ENCODE data around the gene STK33. TPM values are rescaled to one million over a fixed set of nuclear protein-coding genes. Genes with fewer than 3 reads are reported as not detected.

The STK33 gene
- total RNA-seq, 2 experiments from 2014 or later: not detected

GRCh38 chr11:8370812-8371515, 223.1 kb downstream of the STK33 start:
- TF ChIP-seq CTCF (IDR thresholded peaks at IDR 0.05): no peak
- H3K36me3 Mint-ChIP-seq (ENCODE audit: low read depth): no peaks in the 10 kb centered on the region
- CTCF ChIA-PET: no interaction called here

DNA sequence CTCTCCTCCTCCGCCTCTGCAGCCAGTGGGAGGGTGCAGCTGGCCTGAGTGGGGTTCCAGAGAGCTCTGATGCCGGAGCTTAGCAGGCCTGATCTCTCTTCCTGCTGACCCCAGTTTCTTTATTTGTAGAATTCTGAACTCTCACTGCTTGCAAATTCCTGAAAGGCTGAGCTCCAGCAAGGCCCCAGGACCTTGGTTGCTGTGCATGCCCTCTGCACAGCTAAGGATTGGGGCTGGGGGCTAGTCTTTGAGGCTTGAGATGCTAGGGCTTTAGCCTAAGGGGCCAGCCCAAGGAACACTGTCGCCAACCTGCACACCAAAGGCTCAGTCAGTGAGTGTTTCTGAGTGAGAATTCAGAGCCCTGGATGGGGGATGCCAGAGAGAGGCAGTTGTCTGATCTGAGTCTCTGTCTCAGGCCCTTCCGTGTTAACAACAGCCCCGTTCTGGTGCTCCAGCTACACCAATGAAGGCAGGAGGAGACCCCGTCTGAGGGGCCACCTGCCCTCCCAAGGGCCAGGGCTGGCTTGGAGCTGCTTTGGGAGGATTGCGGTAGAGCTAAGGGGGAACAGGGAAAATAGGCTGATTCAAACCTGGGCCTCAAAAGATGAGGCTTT, 224.3 kb downstream of the STK33 start:
- ChIA-PET CTCF (no interaction called here), POLR2A (interaction anchor here (0.6 kb wide), 1 partner anchor 81 kb away, joined by 3 read pairs; no protein-coding TSS in a partner anchor)
- H3K4me1 ChIP-seq (ENCODE audit: insufficient read depth, low read length): no peaks in the 10 kb centered on the region
- no peaks in the 10 kb centered on the region for H3K36me3 Mint-ChIP-seq (ENCODE audit: low read depth)
- no peak overlapping the region for H3K4me3 ChIP-seq (ENCODE audit: low read length)
- H3K27me3 Mint-ChIP-seq: peaks cover 5% of the 10 kb centered on the region
- no peaks in the 10 kb centered on the region for H3K36me3 ChIP-seq (ENCODE audit: insufficient read depth, low read length)
- intact Hi-C loops (cut with DNase I, micrococcal nuclease): no loop called here
- ATAC-seq (ENCODE audit: poor library complexity) (no peak), DNase-seq (peak in 1 of 14 experiments; percentile 14)
- no peak overlapping the region for H3K27ac ChIP-seq (ENCODE audit: low read depth in 1 of 2, low read length in 2 of 2)
- no peak for TF ChIP-seq CTCF (IDR thresholded peaks at IDR 0.05)
- no peaks in the 10 kb centered on the region for H3K27me3 ChIP-seq (ENCODE audit: control insufficient read depth in 1 of 2, insufficient read depth in 2 of 2, low read length in 2 of 2)
- H3K9me3 Mint-ChIP-seq: no peaks in the 10 kb centered on the region
- H3K4me1 Mint-ChIP-seq (ENCODE audit: low read depth): no peaks in the 10 kb centered on the region
- peaks cover 0 to 3% of the 10 kb centered on the region in 2 experiments for H3K9me3 ChIP-seq (ENCODE audit: control insufficient read depth in 1 of 2, insufficient read depth in 1 of 2, low read length in 2 of 2)
- H3K27ac Mint-ChIP-seq: no peak overlapping the region
- no peak overlapping the region for H3K4me3 Mint-ChIP-seq

More at GRCh38 chr11:8370812-8371515, 223.1 kb downstream of the STK33 start:
- H3K9me3 Mint-ChIP-seq: no peaks in the 10 kb centered on the region
- H3K27ac Mint-ChIP-seq: no peak overlapping the region
- Histone ChIP-seq H3K36me3 (ENCODE audit: insufficient read depth, low read length) (no peaks in the 10 kb centered on the region), H3K4me1 (ENCODE audit: insufficient read depth, low read length) (no peaks in the 10 kb centered on the region), H3K27me3 (ENCODE audit: control insufficient read depth in 1 of 2, insufficient read depth in 2 of 2, low read length in 2 of 2) (peaks cover 0 to 2% of the 10 kb centered on the region in 2 experiments), H3K4me3 (ENCODE audit: low read length) (no peak overlapping the region), H3K27ac (ENCODE audit: low read depth in 1 of 2, low read length in 2 of 2) (no peak overlapping the region), H3K9me3 (ENCODE audit: control insufficient read depth in 1 of 2, insufficient read depth in 1 of 2, low read length in 2 of 2) (peaks cover 0 to 3% of the 10 kb centered on the region in 2 experiments)
- POLR2A ChIA-PET: no interaction called here
- H3K27me3 Mint-ChIP-seq: peaks cover 5% of the 10 kb centered on the region
- H3K4me3 Mint-ChIP-seq: no peak overlapping the region
- DNase-seq (peak in 1 of 14 experiments; percentile 7), ATAC-seq (ENCODE audit: poor library complexity) (no peak)
- intact Hi-C loops (cut with DNase I, micrococcal nuclease): no loop called here
- no peaks in the 10 kb centered on the region for H3K4me1 Mint-ChIP-seq (ENCODE audit: low read depth)

DNA sequence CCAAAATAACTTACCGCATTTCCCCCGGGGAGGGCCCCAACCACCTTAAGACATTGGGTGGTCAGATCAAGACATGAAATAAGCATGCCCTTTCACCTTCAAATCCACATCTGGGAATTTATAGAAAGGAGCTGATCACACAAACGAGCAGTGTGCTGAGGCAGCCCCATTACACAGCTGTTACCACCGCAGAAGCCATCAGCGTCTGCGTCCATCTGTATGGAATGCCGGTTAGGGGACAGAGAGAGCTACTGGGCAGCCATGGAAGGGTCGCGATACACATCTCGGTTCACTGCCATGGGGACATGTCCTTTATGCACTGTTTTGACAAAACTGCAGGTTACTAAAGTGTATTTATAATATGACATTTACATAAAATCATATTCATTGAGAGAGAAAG, 225.3 kb downstream of the STK33 start:
- Histone ChIP-seq H3K36me3 (ENCODE audit: insufficient read depth, low read length) (no peaks in the 10 kb centered on the region), H3K4me1 (ENCODE audit: insufficient read depth, low read length) (no peaks in the 10 kb centered on the region), H3K27ac (ENCODE audit: low read depth in 1 of 2, low read length in 2 of 2) (no peak overlapping the region), H3K9me3 (ENCODE audit: control insufficient read depth in 1 of 2, insufficient read depth in 1 of 2, low read length in 2 of 2) (peaks cover 0 to 3% of the 10 kb centered on the region in 2 experiments), H3K27me3 (ENCODE audit: control insufficient read depth in 1 of 2, insufficient read depth in 2 of 2, low read length in 2 of 2) (no peaks in the 10 kb centered on the region), H3K4me3 (ENCODE audit: low read length) (no peak overlapping the region)
- Mint-ChIP-seq H3K36me3 (ENCODE audit: low read depth) (no peaks in the 10 kb centered on the region), H3K27me3 (peaks cover 5% of the 10 kb centered on the region), H3K4me3 (no peak overlapping the region), H3K9me3 (no peaks in the 10 kb centered on the region), H3K4me1 (ENCODE audit: low read depth) (no peaks in the 10 kb centered on the region), H3K27ac (no peak overlapping the region)
- ChIA-PET CTCF (no interaction called here), POLR2A (no interaction called here)
- ATAC-seq (ENCODE audit: poor library complexity) (no peak), DNase-seq (peak in 1 of 14 experiments; percentile 22)
- TF ChIP-seq CTCF (IDR thresholded peaks at IDR 0.05): no peak
- intact Hi-C loops (cut with DNase I, micrococcal nuclease): no loop called here
